ENCODE data around the gene FILIP1L.

Gene FILIP1L

GRCh38 chr3:99882436-99883137 lies 231.7 kb downstream of the FILIP1L start:
- DNase-seq, result no peak

- no peak for DNase-seq
Observed at GRCh38 chr3:99881121-99881524, 233.2 kb downstream of the FILIP1L start.

GRCh38 chr3:99879275-99879674 lies 235.0 kb downstream of the FILIP1L start:
- no peak for DNase-seq

- no peak for DNase-seq
Observed at GRCh38 chr3:99878005-99878404, 236.3 kb downstream of the FILIP1L start.

DNA sequence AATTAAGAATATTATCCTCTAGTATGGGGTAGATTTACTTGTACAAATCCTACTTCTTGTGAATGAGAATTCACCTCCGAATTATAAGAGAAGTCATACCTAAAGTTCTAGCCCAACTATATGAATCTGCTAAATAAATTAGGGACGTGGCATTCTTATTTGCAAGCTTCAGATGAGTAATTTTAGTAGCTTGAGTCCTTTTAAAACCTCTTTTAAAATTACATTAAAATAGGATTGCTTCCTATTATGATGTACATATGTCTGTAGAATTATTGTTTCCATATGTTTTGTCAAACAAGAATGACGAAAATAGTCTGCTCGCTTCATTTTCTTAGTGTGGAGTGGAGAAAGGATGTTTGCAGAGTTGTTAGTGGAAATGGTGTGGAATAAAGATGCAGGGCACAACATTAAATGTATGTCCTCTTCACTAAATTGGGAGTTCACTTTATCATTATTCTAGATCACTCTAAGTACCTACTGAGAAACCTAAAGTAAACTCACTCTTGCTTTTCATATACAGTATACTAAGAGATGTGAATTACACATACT lies 237.2 kb downstream of the FILIP1L start:
- no peak for DNase-seq

- DNase-seq, result peak; percentile 63 to 65
Observed at GRCh38 chr3:99875929-99876841, 238.1 kb downstream of the FILIP1L start.

GRCh38 chr3:99875581-99875928 lies 238.7 kb downstream of the FILIP1L start:
- no peak for DNase-seq

DNA sequence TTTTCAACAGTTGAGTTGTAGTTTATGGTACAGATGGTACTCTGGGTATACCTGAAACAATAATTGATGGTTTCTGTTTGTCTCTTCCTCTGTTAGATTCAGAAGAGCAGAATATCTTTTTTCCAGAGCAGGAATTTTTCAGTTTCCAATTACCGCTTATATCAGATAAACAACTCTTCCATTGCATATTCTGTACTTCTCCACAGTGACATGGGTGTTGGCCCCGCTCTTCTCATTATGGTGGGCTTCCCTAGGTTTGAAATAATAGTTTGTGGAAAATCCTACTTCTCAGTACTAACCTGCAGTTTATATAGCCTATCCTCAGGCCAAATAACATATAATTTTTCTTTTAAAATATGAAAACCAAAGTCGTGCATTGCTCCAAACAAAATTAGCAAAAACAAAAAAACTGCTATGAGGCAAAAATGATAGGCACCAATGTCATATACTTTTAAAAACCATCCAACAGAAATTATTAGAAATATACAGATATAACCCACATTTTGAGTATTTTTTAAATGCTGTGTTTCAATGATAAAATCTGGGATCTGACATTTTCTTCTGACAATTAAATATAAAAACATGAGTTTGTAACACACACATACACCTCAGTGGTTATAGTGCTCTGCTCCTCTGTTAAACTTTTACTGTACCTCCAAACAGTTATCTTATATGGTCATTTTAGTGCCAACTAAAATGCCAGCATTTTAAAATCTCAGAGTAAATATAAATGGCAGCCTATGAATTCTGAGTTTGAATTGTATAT lies 239.9 kb downstream of the FILIP1L start:
- DNase-seq, result no peak

- no peak for DNase-seq
Observed at GRCh38 chr3:99873269-99874102, 240.8 kb downstream of the FILIP1L start.

DNA sequence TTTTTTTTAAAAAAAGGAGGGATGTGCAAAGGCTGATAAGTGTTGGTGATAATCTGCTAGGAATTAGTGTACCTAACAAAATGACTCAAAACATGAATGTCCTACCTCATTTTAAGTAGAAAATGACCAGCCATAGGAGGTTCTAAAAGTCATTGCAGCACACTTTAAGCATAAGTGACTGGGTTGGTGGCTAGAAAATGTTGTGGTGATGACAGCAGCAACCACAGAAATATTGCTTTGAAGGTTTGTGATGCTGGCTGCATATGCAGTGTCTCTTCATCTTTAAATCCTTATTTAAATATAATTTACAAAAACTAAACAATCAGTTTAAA lies 241.4 kb downstream of the FILIP1L start:
- DNase-seq, result no peak

DNA sequence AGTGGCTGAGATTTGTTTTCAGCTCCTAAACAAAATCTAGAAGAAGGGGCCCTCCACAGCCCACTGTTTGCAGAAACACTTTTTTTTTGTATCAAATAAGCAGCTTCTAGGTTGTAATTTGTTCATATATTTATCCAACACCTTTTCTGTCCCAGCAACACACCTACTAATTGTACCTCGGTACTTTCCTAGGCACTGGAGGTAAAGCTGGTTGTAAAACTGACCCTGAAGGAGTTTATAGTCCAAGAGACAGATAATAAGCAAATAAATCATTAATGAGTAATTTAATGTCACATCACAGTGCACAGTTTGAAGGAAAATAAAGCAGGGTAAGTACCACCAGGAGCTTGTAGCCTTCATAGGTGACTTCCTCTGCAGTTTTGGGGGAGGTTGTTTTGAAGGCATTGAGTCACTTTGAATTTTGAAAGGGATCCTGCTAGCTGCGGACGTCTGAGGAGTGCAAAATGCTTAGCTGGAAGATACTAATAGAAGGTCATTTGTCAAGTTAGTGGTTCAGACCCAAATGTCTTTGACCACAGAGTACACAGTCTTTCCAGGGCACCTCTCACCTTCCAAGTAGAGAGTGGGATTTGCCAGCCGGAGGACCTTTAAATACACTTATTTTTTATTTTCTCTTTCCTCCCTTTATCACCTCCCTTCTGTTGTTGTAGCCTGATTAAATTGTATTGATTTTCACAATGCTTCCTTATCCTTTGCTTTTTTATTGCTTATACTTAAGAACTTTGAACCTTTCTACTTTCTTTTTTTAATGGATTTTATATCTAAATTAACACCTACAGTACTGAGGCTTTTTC lies 242.9 kb downstream of the FILIP1L start:
- DNase-seq, result no peak

DNA sequence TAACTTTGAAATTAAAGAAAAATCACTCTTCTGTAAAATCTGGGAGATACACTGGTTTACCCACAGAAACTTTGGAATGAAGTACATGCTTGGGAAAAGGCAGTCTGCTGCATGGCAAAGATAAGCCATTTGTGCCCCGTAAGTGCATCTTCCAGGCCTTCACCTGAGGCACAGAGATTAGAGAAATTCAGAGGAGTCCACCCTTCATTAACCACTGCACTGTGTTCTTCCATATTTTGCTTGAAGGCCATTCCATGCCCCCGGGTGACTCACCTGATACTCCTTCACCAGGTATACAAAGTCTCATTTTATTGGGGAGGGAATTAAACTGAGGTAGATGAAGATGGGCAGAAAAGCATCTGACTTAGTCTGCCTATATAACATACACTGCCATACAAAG lies 243.6 kb downstream of the FILIP1L start:
- no peak for DNase-seq

DNA sequence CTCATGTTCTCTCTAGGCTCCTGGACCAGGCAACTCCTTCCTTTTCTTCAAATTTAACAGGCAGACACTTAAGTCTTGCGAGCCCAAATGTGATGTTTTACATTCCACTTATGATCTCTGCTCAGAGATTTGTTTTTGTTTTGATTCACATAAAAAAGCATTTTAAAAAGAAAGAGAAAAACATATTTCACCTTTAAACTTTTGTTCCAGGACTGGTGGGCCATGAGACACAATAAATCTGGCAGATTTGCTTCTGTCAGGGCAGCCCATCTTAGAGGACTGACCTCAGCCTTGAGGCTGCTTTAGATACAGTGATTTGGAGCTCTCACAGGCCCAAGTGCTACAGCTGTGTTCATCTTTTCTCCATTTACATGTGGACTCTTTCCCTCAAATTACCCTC lies 244.7 kb downstream of the FILIP1L start:
- DNase-seq, result no peak

GRCh38 chr3:99868311-99868646 lies 246.0 kb downstream of the FILIP1L start:
- DNase-seq, result peak in 1 of 2 donors; percentile 6

GRCh38 chr3:99867594-99868310 lies 246.5 kb downstream of the FILIP1L start:
- DNase-seq, result no peak

DNA sequence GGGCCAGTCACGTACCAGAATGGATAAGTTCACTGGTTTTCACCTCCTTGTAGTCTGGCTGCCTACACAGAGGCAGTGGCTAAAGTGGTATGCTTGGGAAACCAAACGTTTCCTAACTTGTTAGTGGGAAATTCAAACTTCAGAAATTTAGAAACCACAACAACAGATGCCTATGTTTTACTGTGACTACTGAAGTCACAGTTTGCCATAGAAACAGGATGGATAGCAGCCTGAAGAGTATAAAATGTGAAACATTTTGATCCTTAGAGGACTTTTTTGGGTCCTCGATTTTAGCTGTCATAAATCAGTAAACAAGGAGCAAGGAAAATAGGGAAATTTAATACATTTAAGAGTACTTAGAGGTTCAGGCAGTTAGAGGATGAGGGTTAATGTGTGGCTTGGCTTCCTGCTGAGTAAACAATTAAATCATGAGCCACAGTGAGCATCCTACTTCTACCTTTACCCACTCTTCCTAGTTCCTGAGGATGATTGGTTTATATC lies 248.0 kb downstream of the FILIP1L start:
- no peak for DNase-seq

- no peak for DNase-seq
Observed at GRCh38 chr3:99865321-99865720, 249.0 kb downstream of the FILIP1L start.

GRCh38 chr3:99864289-99864688 lies 250.0 kb downstream of the FILIP1L start:
- DNase-seq, result no peak

DNA sequence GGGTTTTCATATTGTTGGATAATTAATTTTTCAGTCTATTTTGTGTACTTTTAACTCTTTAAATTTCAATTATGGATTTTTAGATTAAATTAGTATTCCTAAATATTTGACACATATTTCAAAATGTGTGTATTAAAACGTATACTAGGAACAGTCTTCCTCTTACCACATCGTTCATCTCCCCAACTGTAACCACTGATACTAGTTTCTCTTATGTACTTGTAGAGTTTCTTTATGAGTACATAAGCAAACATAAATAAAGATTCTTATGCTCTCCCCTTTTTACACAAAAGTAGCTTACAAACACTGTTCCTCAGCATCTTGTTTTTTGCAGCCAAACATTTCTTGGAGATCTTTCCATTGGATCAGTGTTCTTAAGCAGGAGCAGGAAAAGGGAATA lies 250.7 kb downstream of the FILIP1L start:
- DNase-seq, result no peak

GRCh38 chr3:99863002-99863401 lies 251.3 kb downstream of the FILIP1L start:
- no peak for DNase-seq

GRCh38 chr3:99862208-99862607 lies 252.1 kb downstream of the FILIP1L start:
- DNase-seq, result no peak
